HG03558 (cell line): ENCODE results near the gene GDF2.

Experiments used
- ATAC-seq: cut with Tn5 transposase; IDR thresholded peaks from one replicate; pipeline ENCODE4 v1.9.1; 2021; ENCODE audit warnings: moderate number of reproducible peaks; ENCODE audit not compliant: unreplicated experiment; ENCODE audit errors: extremely low read depth

Gene GDF2

GRCh38 chr10:47322300-47323061 is at the start of gene GDF2:
GDF2 (plus strand) TSS chr10:47322454; CDS start chr10:47322669, 215 bp downstream.
- ATAC-seq, result no peak

- no peak for ATAC-seq
Measured at GRCh38 chr10:47276071-47276470, 46.2 kb upstream of the GDF2 start.

- ATAC-seq, result no peak
Measured at GRCh38 chr10:47276576-47277351, 45.5 kb upstream of the GDF2 start.

GRCh38 chr10:47277352-47278151 is 44.7 kb upstream of the GDF2 start:
- no peak for ATAC-seq

- ATAC-seq, result no peak
Measured at GRCh38 chr10:47278152-47278473, 44.1 kb upstream of the GDF2 start.

- no peak for ATAC-seq
Measured at GRCh38 chr10:47278720-47279119, 43.5 kb upstream of the GDF2 start.

- no peak for ATAC-seq
Measured at GRCh38 chr10:47279276-47279675, 43.0 kb upstream of the GDF2 start.

- no peak for ATAC-seq
Measured at GRCh38 chr10:47282005-47282656, 40.1 kb upstream of the GDF2 start.

- no peak for ATAC-seq
Measured at GRCh38 chr10:47282657-47283018, 39.6 kb upstream of the GDF2 start.

- no peak for ATAC-seq
Measured at GRCh38 chr10:47283101-47283630, 39.1 kb upstream of the GDF2 start.

- ATAC-seq, result no peak
Measured at GRCh38 chr10:47283848-47284247, 38.4 kb upstream of the GDF2 start.

GRCh38 chr10:47285381-47286115 is 36.7 kb upstream of the GDF2 start:
- no peak for ATAC-seq

GRCh38 chr10:47286116-47286505 is 36.1 kb upstream of the GDF2 start:
- no peak for ATAC-seq

- ATAC-seq, result no peak
Measured at GRCh38 chr10:47286591-47287315, 35.5 kb upstream of the GDF2 start.

GRCh38 chr10:47287365-47287802 is 34.9 kb upstream of the GDF2 start:
- no peak for ATAC-seq

- no peak for ATAC-seq
Measured at GRCh38 chr10:47287805-47288204, 34.4 kb upstream of the GDF2 start.

GRCh38 chr10:47288236-47288635 is 34.0 kb upstream of the GDF2 start:
- no peak for ATAC-seq

GRCh38 chr10:47288916-47289495 is 33.2 kb upstream of the GDF2 start:
- ATAC-seq, result no peak

- no peak for ATAC-seq
Measured at GRCh38 chr10:47289921-47290320, 32.3 kb upstream of the GDF2 start.
